ENCODE data around the gene CLASRP. TPM values are rescaled to one million over a fixed set of nuclear protein-coding genes. Genes with fewer than 3 reads are reported as not detected.

The CLASRP gene
- total and polyA plus RNA-seq, 2 of the 8 experiments (the other 6 are each of a cell fraction or from before 2014, with no cell fraction given), result 22.3 to 71.7 TPM

DNA sequence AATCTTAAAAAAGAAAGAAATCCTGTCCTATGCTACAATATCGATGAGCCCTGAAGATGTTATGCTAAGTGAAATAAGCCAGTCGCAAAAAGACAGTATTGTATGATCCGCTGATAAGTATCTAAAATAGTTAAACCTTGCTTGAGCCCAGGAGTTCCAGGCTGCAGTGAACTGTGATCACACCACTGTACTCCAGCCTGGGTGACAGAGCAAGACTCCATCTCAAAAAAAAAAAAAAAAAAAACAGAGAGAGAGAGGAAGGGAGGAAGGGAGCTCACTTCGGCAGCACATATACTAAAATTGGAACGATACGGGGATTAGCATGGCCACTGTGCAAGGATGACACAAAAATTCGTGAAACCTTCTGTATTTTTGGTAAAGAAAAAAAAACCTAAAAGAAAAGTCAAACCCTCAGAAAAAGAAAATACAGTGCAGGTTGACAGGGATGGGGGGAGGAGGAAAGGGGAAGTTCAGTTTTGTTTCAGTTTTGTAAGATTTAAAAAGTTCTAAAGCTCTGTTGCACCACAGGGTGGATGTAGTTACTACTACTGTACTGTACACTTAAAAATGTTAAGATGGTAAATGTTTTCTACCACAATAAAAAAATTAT lies 8.4 kb downstream of the CLASRP start:
- H4K8ac ChIP-seq (ENCODE audit: extremely low read depth, insufficient read depth, low read length), result no peak overlapping the region
- CTCF ChIA-PET (ENCODE audit: partially characterized antibody), result interaction anchor here (9.7 kb wide), 1 partner anchor 11 kb away, joined by 85 read pairs; no protein-coding TSS in a partner anchor
- no peak overlapping the region for H3K4ac ChIP-seq (replicated peaks; ENCODE audit: insufficient read length, low read depth, low read length)
- H2BK12ac ChIP-seq (ENCODE audit: low read depth, low read length), result no peak overlapping the region
- no peak for FAIRE-seq
- H3K27ac ChIP-seq (ENCODE audit: low read depth, low read length), result no peak overlapping the region
- no peak overlapping the region for H3K56ac ChIP-seq (replicated peaks; ENCODE audit: insufficient read length, low read depth, low read length)
- no peak overlapping the region for H3K14ac ChIP-seq (ENCODE audit: insufficient read length)
- no peak overlapping the region for H2BK120ac ChIP-seq (replicated peaks; ENCODE audit: low read depth, low read length)
- no peaks in the 10 kb centered on the region for H3K9me3 ChIP-seq (ENCODE audit: insufficient read depth in 2 of 2, low read depth in 1 of 2, low read length in 1 of 2)
- H3K4me3 ChIP-seq (ENCODE audit: extremely low read depth in 1 of 4, insufficient read depth in 2 of 4, low read depth in 3 of 4, low read length in 4 of 4), result no peak overlapping the region
- H4K91ac ChIP-seq (replicated peaks; ENCODE audit: insufficient read length, low read length), result no peak overlapping the region
- no peak overlapping the region for H3K18ac ChIP-seq (ENCODE audit: extremely low read depth, low read length)
- no peak overlapping the region for H2BK15ac ChIP-seq (ENCODE audit: low read length)
- TF ChIP-seq, protein P1, sequence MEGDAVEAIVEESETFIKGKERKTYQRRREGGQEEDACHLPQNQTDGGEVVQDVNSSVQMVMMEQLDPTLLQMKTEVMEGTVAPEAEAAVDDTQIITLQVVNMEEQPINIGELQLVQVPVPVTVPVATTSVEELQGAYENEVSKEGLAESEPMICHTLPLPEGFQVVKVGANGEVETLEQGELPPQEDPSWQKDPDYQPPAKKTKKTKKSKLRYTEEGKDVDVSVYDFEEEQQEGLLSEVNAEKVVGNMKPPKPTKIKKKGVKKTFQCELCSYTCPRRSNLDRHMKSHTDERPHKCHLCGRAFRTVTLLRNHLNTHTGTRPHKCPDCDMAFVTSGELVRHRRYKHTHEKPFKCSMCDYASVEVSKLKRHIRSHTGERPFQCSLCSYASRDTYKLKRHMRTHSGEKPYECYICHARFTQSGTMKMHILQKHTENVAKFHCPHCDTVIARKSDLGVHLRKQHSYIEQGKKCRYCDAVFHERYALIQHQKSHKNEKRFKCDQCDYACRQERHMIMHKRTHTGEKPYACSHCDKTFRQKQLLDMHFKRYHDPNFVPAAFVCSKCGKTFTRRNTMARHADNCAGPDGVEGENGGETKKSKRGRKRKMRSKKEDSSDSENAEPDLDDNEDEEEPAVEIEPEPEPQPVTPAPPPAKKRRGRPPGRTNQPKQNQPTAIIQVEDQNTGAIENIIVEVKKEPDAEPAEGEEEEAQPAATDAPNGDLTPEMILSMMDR (IDR thresholded peaks at IDR 0.05; ENCODE audit: control extremely low read depth in 1 of 3, insufficient read depth in 1 of 3, low read depth in 1 of 3, low read length in 3 of 3), result no peak
- H3K79me1 ChIP-seq (ENCODE audit: low read depth, low read length), result peaks cover 11% of the 10 kb centered on the region
- DNase-seq (ENCODE audit: low read depth in 1 of 2, low spot score in 2 of 2), result no peak
- H3K9ac ChIP-seq (replicated peaks in 1 of 4; ENCODE audit: extremely low read depth in 1 of 4, low read depth in 3 of 4, low read length in 3 of 4), result no peak overlapping the region
- H3K27me3 ChIP-seq (replicated peaks in 1 of 4; ENCODE audit: control insufficient read depth in 3 of 4, extremely low read depth in 1 of 4, insufficient read depth in 3 of 4, low read length in 3 of 4), result no peaks in the 10 kb centered on the region
- H3K79me2 ChIP-seq (ENCODE audit: control insufficient read depth in 1 of 2, insufficient read depth in 2 of 2, low read length in 2 of 2), result peaks cover 0 to 54% of the 10 kb centered on the region in 2 experiments; a peak in 2 of 4 replicates
- H2AK5ac ChIP-seq (ENCODE audit: low read depth, low read length), result no peak overlapping the region
- H2AFZ ChIP-seq (ENCODE audit: low read length), result no peak overlapping the region
- no peak overlapping the region for H3K4me2 ChIP-seq (ENCODE audit: insufficient read depth in 1 of 2, low read depth in 2 of 2, low read length in 2 of 2)
- H3K36me3 ChIP-seq (ENCODE audit: control insufficient read depth in 2 of 4, insufficient read depth in 4 of 4, low read length in 3 of 4), result peaks cover 4 to 33% (median 17%) of the 10 kb centered on the region in 4 experiments; a peak in 7 of 8 replicates
- no peaks in the 10 kb centered on the region for H3K4me1 ChIP-seq (replicated peaks in 1 of 4; ENCODE audit: control insufficient read depth in 3 of 4, insufficient read depth in 4 of 4, low read length in 3 of 4)
- no peak overlapping the region for H2BK5ac ChIP-seq (ENCODE audit: low read depth, low read length)
- H4K20me1 ChIP-seq (replicated peaks in 1 of 2; ENCODE audit: control insufficient read depth in 1 of 2, insufficient read depth in 2 of 2, low read length in 2 of 2), result peaks cover 17% of the 10 kb centered on the region in 2 experiments
- H3K23ac ChIP-seq (ENCODE audit: insufficient read length), result no peak overlapping the region
- WGBS, 2 experiments (ENCODE audit: extremely low coverage in 1 of 2, insufficient coverage in 1 of 2, insufficient read length in 1 of 2, insufficient replicate concordance in 2 of 2, low coverage in 1 of 2, low lambda C conversion rate in 2 of 2, missing lambda C conversion rate in 1 of 2), result 92% methylated on average over 4 of the region's 7 CpGs; no CpG with 5 or more reads in 1 of the 2 experiments
- H3K23me2 ChIP-seq (ENCODE audit: low read depth, low read length), result no peaks in the 10 kb centered on the region
- H4K5ac ChIP-seq (ENCODE audit: insufficient read length, low read depth, low read length), result no peak overlapping the region
- POLR2A ChIA-PET (ENCODE audit: partially characterized antibody), result interaction anchor here (0.6 to 1.2 kb wide), 5 partner anchors 9 to 220 kb away, joined by 3 read pairs; partner anchors contain the start of genes APOE, BLOC1S3 and CLASRP
- H2BK20ac ChIP-seq (ENCODE audit: low read length), result no peak overlapping the region

Data from H1 (cell line).